HK-2 (cell line): ENCODE measurements around the gene RPS26.

Source experiments
- DNase-seq: peaks from one replicate; pipeline ENCODE4 v3.0.0-alpha.2; 2018; ENCODE audit not compliant: unreplicated experiment

RPS26 gene

DNA sequence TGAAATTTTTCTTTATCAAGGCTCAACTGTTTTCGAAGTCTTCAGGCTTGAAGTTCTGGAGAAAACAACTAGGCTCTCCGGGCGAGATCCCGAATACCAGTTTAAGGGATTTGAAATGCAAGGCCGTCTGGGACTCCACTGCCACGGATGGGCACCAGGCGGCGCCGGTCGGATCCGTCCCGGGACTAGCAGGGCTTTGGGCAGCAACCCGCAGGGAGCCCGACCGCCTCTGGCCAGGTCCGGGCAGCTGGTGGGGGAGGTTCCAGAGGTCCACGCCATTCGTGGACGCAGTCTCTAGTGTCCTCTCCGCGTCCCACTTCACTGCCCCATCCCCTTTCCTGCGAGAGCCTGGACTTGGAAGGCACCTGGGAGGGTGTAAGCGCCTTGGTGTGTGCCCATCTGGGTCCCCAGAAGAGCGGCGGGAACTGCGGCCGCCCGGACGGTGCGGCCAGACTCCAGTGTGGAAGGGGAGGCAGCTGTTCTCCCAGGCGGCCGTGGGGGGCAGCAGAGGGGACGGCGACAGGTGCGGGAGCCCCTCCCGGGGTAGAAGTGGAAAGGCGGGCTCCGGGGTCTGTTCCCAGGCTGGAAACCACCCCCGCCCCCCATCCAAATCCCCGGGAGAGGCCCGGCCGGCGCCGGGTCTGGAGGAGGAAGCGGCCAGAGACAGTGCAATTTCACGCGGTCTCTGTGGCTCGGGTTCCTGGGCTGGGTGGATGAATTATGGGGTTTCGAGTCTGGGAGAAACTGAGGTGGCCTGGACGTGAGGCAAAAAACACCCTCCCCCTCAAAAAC, 37.4 kb downstream of the RPS26 start:
- peak; percentile 90 for DNase-seq

DNA sequence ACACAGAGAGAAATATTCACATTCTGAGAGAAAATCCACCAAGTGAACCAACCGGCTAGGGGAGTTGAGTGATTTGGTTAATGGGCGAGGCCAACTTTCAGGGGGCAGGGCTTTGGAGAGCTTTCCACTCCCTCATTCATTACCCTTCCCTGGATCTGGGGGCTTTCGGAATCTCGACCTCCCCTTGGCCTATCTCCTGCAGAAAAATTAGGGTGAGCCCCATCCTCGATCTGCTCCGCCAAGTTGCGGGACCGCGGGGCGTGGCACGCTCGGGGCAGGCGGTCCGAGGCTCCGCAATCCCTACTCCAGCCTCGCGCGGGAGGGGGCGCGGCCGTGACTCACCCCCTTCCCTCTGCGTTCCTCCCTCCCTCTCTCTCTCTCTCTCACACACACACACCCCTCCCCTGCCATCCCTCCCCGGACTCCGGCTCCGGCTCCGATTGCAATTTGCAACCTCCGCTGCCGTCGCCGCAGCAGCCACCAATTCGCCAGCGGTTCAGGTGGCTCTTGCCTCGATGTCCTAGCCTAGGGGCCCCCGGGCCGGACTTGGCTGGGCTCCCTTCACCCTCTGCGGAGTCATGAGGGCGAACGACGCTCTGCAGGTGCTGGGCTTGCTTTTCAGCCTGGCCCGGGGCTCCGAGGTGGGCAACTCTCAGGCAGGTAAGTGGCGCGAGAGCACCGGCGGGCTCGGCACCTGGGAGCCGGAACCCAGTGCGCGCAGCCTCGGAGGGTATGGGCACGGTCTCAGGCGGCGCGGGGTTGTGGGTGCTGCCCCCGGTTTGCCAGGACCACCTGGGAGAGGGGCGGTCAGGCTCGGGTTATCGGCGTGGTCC, 38.2 kb downstream of the RPS26 start, which contains the start of gene ERBB3:
TSS of gene ERBB3 (plus strand) at position 443 of the 833 bp plus-strand sequence. CDS start at position 579, 136 bp downstream.
- peak; percentile 84 for DNase-seq

DNA sequence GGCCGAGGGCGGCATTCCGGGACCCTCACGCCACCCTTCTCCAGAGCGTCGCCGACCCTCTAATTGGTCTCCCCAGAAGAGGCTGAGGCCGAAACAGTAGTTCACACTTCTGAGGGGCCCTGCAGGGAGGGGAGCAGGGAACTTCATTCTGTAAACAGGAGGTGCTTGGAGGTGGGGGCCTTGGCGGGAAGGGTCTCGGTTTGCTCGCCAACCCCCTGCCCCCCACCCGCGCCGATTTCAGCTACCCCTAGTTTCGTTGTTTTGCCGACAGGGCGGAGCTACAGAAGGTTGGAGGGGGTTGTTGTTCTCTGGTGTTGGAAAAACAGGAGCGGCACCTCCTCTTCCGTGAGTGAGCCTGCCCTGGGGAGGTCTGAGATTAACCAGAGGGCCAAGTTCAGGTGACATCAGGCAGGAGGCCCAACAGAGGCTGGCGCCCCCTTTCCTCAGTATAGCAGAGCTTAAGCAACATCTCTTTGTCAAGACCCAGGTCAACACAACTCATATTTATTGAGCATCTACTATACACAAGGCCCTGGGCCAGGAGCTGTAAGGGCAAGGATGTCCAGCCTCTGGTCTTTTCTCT, 38.9 kb downstream of the RPS26 start:
- no peak for DNase-seq

DNA sequence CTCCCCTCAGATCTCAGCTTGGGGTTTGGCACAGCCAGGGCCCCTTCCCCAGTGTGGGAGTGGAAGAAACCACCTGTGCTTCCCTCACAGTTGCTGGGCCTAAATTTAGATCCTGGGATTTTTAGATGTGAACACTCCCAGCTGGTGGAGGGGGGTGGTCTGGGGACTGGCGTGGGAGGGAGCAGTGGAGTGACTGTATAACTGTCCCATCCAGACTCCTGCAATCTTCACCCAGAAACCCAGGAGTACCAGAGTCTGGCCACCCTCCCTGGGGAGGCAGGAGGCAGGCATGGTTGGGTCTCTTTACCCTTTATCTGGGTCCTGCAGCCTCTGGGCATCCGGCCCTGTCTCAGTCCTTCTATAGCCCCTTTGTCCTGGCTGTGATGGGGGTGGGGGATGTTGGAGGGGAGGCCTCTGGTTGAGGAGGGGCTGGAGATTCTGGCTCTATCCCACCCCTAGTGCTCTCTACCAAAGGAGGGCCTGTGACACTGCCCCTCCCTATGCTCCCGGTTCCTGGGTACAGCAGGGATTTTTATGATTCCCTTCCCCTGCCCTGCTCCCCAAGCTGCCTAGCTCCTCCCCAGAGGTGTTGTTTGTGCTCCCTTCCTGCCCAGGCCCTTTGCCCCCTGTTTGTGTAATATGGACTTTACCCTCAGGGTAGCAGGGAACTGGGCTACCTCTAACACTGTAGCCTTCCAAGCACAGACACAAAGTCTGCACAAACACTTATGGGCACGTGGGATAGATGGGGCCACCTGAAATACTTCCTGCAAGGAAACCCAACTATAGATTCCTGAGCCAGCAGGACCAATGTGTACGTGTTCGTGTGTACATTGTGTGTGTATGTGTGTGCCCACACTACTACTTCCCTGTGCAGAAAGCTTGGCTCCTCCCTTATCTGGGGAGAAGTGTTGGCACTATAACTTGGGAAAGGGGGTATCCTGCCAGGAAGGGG, 40.0 kb downstream of the RPS26 start:
- DNase-seq = no peak

DNA sequence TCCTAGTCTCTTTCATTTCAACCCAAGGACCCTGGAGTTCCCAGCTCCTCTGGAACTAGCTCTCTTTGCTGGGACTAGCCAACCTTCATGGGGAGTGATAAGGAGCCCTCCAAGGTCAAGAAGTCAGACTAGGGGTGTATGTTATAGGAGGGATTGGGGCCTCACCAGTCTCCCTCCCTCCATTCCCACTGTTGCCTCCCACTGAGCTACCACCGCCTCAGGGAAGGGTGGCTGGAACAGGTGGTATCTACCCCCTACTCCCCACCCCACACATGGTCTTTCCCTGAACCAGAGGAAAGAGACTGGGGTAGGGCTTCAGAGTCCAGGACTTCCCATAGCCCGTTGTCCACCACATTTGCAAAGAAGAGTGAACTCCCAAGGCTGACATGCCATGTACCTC, 40.7 kb downstream of the RPS26 start:
- no peak for DNase-seq

DNA sequence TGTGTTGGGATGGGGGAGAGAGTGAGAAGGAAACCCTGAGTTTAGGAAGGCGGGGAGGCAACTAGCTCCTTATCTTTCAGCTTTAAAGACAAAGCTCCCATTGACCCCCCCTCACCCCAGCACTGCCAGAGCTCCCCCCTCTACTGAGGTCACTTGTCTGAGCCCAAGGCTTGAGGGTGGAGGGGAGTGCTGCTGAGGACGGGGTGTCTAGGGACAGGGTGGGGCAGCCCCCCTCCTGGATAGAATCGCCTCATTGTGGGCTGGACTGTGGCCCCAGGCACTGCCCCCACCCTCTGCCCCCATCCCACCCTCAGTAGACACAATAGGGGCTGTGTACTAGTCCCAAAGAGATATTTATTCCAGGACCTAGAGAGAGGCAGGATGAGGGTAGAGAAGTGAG, 41.2 kb downstream of the RPS26 start:
- no peak for DNase-seq

DNA sequence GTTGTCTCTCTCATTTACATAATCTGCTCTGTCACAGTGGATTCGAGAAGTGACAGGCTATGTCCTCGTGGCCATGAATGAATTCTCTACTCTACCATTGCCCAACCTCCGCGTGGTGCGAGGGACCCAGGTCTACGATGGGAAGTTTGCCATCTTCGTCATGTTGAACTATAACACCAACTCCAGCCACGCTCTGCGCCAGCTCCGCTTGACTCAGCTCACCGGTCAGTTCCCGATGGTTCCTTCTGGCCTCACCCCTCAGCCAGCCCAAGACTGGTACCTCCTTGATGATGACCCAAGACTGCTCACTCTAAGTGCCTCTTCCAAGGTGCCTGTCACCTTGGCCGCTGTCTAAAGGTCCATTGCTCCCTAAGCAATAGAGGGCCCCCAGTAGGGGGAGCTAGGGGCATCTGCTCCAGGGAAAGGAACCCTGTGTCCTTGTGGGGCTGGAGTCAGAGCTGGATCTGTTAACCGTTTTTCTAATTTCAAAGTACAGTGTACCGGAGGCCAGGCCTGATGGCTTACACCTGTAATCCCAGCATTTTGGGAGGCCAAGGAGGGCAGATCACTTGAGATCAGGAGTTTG, 43.3 kb downstream of the RPS26 start:
- no peak for DNase-seq

DNA sequence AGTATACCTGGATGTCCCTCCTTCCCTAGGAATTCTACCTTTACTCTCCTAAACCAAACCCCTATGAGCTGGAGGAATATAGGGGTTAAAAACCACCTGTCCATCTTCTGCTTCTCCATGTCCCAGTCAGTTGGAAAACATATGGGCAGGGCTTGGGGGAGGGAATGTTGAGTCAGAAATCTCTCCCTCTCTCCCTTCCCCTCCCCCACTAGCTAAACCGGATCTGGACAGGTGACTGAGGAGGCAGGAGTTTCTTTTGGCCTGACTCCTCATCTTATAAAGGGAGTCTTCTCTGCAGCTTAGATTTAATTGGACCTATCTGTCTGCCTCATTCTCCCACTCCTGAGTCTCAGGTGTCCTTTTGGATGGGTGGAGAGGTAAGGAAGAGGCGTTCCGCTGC, 44.4 kb downstream of the RPS26 start:
- DNase-seq = no peak

DNA sequence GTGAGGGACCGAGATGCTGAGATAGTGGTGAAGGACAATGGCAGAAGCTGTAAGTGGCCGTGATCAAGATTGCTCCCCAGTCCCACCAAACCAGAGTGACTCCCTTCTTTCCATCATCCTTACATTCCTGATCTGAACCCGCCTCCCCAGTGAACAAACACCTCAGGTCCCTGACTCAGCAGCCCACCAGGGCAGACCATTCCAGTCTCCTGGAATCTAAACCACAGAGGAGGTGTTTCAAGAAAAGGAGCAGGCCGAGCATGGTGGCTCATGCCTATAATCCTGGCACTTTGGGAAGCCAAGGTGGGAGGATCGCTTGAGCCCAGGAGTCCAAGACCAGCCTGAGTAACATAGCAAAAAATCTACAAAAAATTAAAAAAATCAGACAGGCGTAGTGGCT, 44.9 kb downstream of the RPS26 start:
- no peak for DNase-seq

DNA sequence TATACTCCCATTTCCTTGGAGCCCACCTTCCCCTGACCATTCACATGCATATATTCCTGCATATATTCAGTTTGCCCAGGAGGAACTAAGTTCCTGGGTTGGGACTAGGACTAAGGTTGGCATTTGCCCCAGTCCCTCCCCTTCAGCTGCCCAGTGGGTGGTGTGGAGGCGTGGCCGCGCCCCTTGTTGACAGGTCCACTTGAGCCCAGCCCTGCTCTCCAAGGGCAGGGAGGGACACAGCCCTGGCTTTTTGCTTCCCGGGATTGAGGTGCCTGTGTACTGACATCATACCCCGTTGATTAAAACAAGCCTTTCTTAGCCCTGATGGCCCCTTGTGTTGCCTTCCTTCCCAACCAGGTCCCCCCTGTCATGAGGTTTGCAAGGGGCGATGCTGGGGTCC, 45.5 kb downstream of the RPS26 start:
- DNase-seq = no peak
